ENCODE results near the gene TGFA.

DNA sequence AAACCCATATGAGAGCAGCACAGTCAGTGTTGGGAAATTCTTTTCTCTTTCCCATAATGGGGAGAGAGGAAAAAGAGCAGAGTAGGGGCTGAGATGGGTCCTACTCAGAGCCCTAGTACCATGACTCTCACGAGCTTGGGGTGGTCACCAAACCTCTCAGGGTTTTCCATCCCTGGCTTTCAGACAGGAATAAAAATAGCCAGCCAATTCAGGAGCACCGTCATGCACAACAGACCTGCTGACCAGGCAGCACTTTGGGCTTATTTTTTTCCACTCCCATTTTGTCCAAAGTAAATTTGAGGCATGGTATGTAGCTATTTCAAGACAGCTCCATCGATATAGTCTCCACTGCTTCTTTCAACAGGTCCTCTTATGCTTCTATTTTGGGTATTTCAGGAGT, 86.4 kb downstream of the TGFA start:
- TF ChIP-seq, protein P1, sequence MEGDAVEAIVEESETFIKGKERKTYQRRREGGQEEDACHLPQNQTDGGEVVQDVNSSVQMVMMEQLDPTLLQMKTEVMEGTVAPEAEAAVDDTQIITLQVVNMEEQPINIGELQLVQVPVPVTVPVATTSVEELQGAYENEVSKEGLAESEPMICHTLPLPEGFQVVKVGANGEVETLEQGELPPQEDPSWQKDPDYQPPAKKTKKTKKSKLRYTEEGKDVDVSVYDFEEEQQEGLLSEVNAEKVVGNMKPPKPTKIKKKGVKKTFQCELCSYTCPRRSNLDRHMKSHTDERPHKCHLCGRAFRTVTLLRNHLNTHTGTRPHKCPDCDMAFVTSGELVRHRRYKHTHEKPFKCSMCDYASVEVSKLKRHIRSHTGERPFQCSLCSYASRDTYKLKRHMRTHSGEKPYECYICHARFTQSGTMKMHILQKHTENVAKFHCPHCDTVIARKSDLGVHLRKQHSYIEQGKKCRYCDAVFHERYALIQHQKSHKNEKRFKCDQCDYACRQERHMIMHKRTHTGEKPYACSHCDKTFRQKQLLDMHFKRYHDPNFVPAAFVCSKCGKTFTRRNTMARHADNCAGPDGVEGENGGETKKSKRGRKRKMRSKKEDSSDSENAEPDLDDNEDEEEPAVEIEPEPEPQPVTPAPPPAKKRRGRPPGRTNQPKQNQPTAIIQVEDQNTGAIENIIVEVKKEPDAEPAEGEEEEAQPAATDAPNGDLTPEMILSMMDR (IDR thresholded peaks at IDR 0.05), result no peak
- no peak for TF ChIP-seq EZH2 (IDR thresholded peaks at IDR 0.05)
- TF ChIP-seq EZH2phosphoT487 (IDR thresholded peaks at IDR 0.05), result no peak
